ENCODE measurements around the gene SLC36A1.

GRCh38 chr5:151492729-151493128, 45.3 kb downstream of the SLC36A1 start:
- TF ChIP-seq, protein P1, sequence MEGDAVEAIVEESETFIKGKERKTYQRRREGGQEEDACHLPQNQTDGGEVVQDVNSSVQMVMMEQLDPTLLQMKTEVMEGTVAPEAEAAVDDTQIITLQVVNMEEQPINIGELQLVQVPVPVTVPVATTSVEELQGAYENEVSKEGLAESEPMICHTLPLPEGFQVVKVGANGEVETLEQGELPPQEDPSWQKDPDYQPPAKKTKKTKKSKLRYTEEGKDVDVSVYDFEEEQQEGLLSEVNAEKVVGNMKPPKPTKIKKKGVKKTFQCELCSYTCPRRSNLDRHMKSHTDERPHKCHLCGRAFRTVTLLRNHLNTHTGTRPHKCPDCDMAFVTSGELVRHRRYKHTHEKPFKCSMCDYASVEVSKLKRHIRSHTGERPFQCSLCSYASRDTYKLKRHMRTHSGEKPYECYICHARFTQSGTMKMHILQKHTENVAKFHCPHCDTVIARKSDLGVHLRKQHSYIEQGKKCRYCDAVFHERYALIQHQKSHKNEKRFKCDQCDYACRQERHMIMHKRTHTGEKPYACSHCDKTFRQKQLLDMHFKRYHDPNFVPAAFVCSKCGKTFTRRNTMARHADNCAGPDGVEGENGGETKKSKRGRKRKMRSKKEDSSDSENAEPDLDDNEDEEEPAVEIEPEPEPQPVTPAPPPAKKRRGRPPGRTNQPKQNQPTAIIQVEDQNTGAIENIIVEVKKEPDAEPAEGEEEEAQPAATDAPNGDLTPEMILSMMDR (IDR thresholded peaks at IDR 0.05; ENCODE audit: extremely low read depth in 1 of 2, insufficient read depth in 1 of 2, low read depth in 1 of 2, low read length in 2 of 2): no peak
- TF ChIP-seq POLR2A (IDR thresholded peaks at IDR 0.05; ENCODE audit: low read depth, low read length) (no peak), EZH2 (IDR thresholded peaks at IDR 0.05; ENCODE audit: borderline replicate concordance, low read depth, low read length, severe bottlenecking) (no peak), MYC (IDR thresholded peaks at IDR 0.05; ENCODE audit: low read depth, low read length) (no peak), POLR2AphosphoS5 (IDR thresholded peaks at IDR 0.05; ENCODE audit: insufficient read depth, low read depth, low read length) (no peak), JUN (IDR thresholded peaks at IDR 0.05; ENCODE audit: borderline replicate concordance, insufficient read depth, insufficient read length, low read depth) (no peak), GATA2 (IDR thresholded peaks at IDR 0.05; ENCODE audit: insufficient read depth, insufficient read length, low read depth, low read length) (no peak)

Data from endothelial cell of umbilical vein (primary cell).